ENCODE results near the gene TRUB1.

TRUB1 gene

GRCh38 chr10:114995468-114996247 is 57.7 kb downstream of the TRUB1 start:
- H3K4me3 Mint-ChIP-seq = no peak overlapping the region
- H3K36me3 Mint-ChIP-seq (ENCODE audit: insufficient read depth) = no peaks in the 10 kb centered on the region
- no peak overlapping the region for H3K27ac Mint-ChIP-seq (ENCODE audit: low read depth)

GRCh38 chr10:114996542-114996941 is 58.5 kb downstream of the TRUB1 start:
- H3K4me1 Mint-ChIP-seq = no peaks in the 10 kb centered on the region
- DNase-seq (ENCODE audit: low spot score in 2 of 2) (no peak), ATAC-seq (replicated peaks; ENCODE audit: extremely low read depth, poor library complexity, severe bottlenecking) (no peak)
- H3K9me3 Mint-ChIP-seq = no peaks in the 10 kb centered on the region
- H3K27ac Mint-ChIP-seq (ENCODE audit: low read depth) = no peak overlapping the region
- no peaks in the 10 kb centered on the region for H3K27me3 Mint-ChIP-seq
- no peak overlapping the region for H3K4me3 Mint-ChIP-seq
- no peaks in the 10 kb centered on the region for H3K36me3 Mint-ChIP-seq (ENCODE audit: insufficient read depth)

More at GRCh38 chr10:114995468-114996247, 57.7 kb downstream of the TRUB1 start:
- H3K4me1 Mint-ChIP-seq = no peaks in the 10 kb centered on the region
- H3K9me3 Mint-ChIP-seq = no peaks in the 10 kb centered on the region
- H3K27me3 Mint-ChIP-seq = no peaks in the 10 kb centered on the region
- DNase-seq (ENCODE audit: low spot score in 2 of 2) (no peak), ATAC-seq (replicated peaks; ENCODE audit: extremely low read depth, poor library complexity, severe bottlenecking) (no peak)

- Mint-ChIP-seq H3K4me1 (no peaks in the 10 kb centered on the region), H3K36me3 (ENCODE audit: insufficient read depth) (no peaks in the 10 kb centered on the region), H3K27ac (ENCODE audit: low read depth) (no peak overlapping the region), H3K4me3 (no peak overlapping the region), H3K9me3 (no peaks in the 10 kb centered on the region), H3K27me3 (no peaks in the 10 kb centered on the region)
- DNase-seq (ENCODE audit: low spot score in 2 of 2) (no peak), ATAC-seq (replicated peaks; ENCODE audit: extremely low read depth, poor library complexity, severe bottlenecking) (no peak)
These were observed 61.0 kb downstream of the TRUB1 start for GRCh38 chr10:114998993-114999392.

- DNase-seq (ENCODE audit: low spot score in 2 of 2) = no peak
- no peak overlapping the region for H3K4me3 Mint-ChIP-seq
These were observed 63.7 kb downstream of the TRUB1 start for GRCh38 chr10:115001506-115002381.

GRCh38 chr10:115003396-115003795 is 65.4 kb downstream of the TRUB1 start:
- Mint-ChIP-seq H3K9me3 (no peaks in the 10 kb centered on the region), H3K4me3 (no peak overlapping the region), H3K27me3 (peaks cover 13% of the 10 kb centered on the region), H3K27ac (ENCODE audit: low read depth) (no peak overlapping the region), H3K36me3 (ENCODE audit: insufficient read depth) (no peaks in the 10 kb centered on the region), H3K4me1 (no peaks in the 10 kb centered on the region)
- no peak for DNase-seq (ENCODE audit: low spot score in 2 of 2)
- ATAC-seq (replicated peaks; ENCODE audit: extremely low read depth, poor library complexity, severe bottlenecking) = no peak

More at GRCh38 chr10:115001506-115002381, 63.7 kb downstream of the TRUB1 start:
- Mint-ChIP-seq H3K4me1 (no peaks in the 10 kb centered on the region), H3K36me3 (ENCODE audit: insufficient read depth) (no peaks in the 10 kb centered on the region), H3K9me3 (no peaks in the 10 kb centered on the region), H3K27me3 (peaks cover 13% of the 10 kb centered on the region), H3K27ac (ENCODE audit: low read depth) (no peak overlapping the region)
- ATAC-seq (replicated peaks; ENCODE audit: extremely low read depth, poor library complexity, severe bottlenecking) = no peak

GRCh38 chr10:115004236-115004862 is 66.4 kb downstream of the TRUB1 start:
- Mint-ChIP-seq H3K27me3 (peaks cover 21% of the 10 kb centered on the region), H3K4me3 (no peak overlapping the region), H3K27ac (ENCODE audit: low read depth) (no peak overlapping the region), H3K4me1 (no peaks in the 10 kb centered on the region), H3K9me3 (no peaks in the 10 kb centered on the region), H3K36me3 (ENCODE audit: insufficient read depth) (no peaks in the 10 kb centered on the region)
- no peak for ATAC-seq (replicated peaks; ENCODE audit: extremely low read depth, poor library complexity, severe bottlenecking)
- DNase-seq (ENCODE audit: low spot score in 2 of 2) = no peak

- H3K27ac Mint-ChIP-seq (ENCODE audit: low read depth) = no peak overlapping the region
These were observed 67.8 kb downstream of the TRUB1 start for GRCh38 chr10:115005771-115006170.

GRCh38 chr10:115018185-115018931 is 80.4 kb downstream of the TRUB1 start:
- H3K4me1 Mint-ChIP-seq = no peaks in the 10 kb centered on the region
- H3K27me3 Mint-ChIP-seq = peaks cover 37% of the 10 kb centered on the region
- H3K36me3 Mint-ChIP-seq (ENCODE audit: insufficient read depth) = no peaks in the 10 kb centered on the region
- ATAC-seq (replicated peaks; ENCODE audit: extremely low read depth, poor library complexity, severe bottlenecking) (no peak), DNase-seq (ENCODE audit: low spot score in 2 of 2) (no peak)
- no peak overlapping the region for H3K27ac Mint-ChIP-seq (ENCODE audit: low read depth)
- no peak overlapping the region for H3K4me3 Mint-ChIP-seq
- no peaks in the 10 kb centered on the region for H3K9me3 Mint-ChIP-seq

More at GRCh38 chr10:115005771-115006170, 67.8 kb downstream of the TRUB1 start:
- DNase-seq (ENCODE audit: low spot score in 2 of 2) = no peak
- ATAC-seq (replicated peaks; ENCODE audit: extremely low read depth, poor library complexity, severe bottlenecking) = no peak
- H3K36me3 Mint-ChIP-seq (ENCODE audit: insufficient read depth) = no peaks in the 10 kb centered on the region
- H3K4me1 Mint-ChIP-seq = no peaks in the 10 kb centered on the region
- no peaks in the 10 kb centered on the region for H3K9me3 Mint-ChIP-seq
- no peak overlapping the region for H3K4me3 Mint-ChIP-seq
- H3K27me3 Mint-ChIP-seq = peaks cover 36% of the 10 kb centered on the region

GRCh38 chr10:115020449-115020848 is 82.5 kb downstream of the TRUB1 start:
- H3K27me3 Mint-ChIP-seq = peaks cover 40% of the 10 kb centered on the region
- DNase-seq (ENCODE audit: low spot score in 2 of 2) = no peak
- H3K4me3 Mint-ChIP-seq = no peak overlapping the region
- ATAC-seq (replicated peaks; ENCODE audit: extremely low read depth, poor library complexity, severe bottlenecking) = no peak
- no peaks in the 10 kb centered on the region for H3K9me3 Mint-ChIP-seq
- no peak overlapping the region for H3K27ac Mint-ChIP-seq (ENCODE audit: low read depth)
- no peaks in the 10 kb centered on the region for H3K4me1 Mint-ChIP-seq
- H3K36me3 Mint-ChIP-seq (ENCODE audit: insufficient read depth) = no peaks in the 10 kb centered on the region

GRCh38 chr10:115022733-115023132 is 84.7 kb downstream of the TRUB1 start:
- Mint-ChIP-seq H3K36me3 (ENCODE audit: insufficient read depth) (no peaks in the 10 kb centered on the region), H3K9me3 (no peaks in the 10 kb centered on the region), H3K27me3 (peaks cover 27% of the 10 kb centered on the region), H3K27ac (ENCODE audit: low read depth) (no peak overlapping the region), H3K4me3 (no peak overlapping the region), H3K4me1 (no peaks in the 10 kb centered on the region)
- no peak for ATAC-seq (replicated peaks; ENCODE audit: extremely low read depth, poor library complexity, severe bottlenecking)
- DNase-seq (ENCODE audit: low spot score in 2 of 2) = no peak

- H3K27me3 Mint-ChIP-seq = peaks cover 18% of the 10 kb centered on the region
- H3K4me1 Mint-ChIP-seq = no peaks in the 10 kb centered on the region
- no peak for ATAC-seq (replicated peaks; ENCODE audit: extremely low read depth, poor library complexity, severe bottlenecking)
- H3K9me3 Mint-ChIP-seq = no peaks in the 10 kb centered on the region
- no peak for DNase-seq (ENCODE audit: low spot score in 2 of 2)
- H3K36me3 Mint-ChIP-seq (ENCODE audit: insufficient read depth) = no peaks in the 10 kb centered on the region
- no peak overlapping the region for H3K4me3 Mint-ChIP-seq
- no peak overlapping the region for H3K27ac Mint-ChIP-seq (ENCODE audit: low read depth)
These were observed 85.7 kb downstream of the TRUB1 start for GRCh38 chr10:115023715-115024114.

GRCh38 chr10:115024371-115024770 is 86.4 kb downstream of the TRUB1 start:
- Mint-ChIP-seq H3K27ac (ENCODE audit: low read depth) (no peak overlapping the region), H3K36me3 (ENCODE audit: insufficient read depth) (no peaks in the 10 kb centered on the region), H3K4me1 (no peaks in the 10 kb centered on the region), H3K4me3 (no peak overlapping the region), H3K9me3 (no peaks in the 10 kb centered on the region), H3K27me3 (peaks cover 12% of the 10 kb centered on the region)
- ATAC-seq (replicated peaks; ENCODE audit: extremely low read depth, poor library complexity, severe bottlenecking) (no peak), DNase-seq (ENCODE audit: low spot score in 2 of 2) (no peak)
